ENCODE data around the gene LPAR1. TPM values are rescaled to one million over a fixed set of nuclear protein-coding genes. Genes with fewer than 3 reads are reported as not detected.

Gene LPAR1
- under 1 TPM; 0.13 to 0.22 (median 0.15) TPM for total RNA-seq

GRCh38 chr9:111038331-111039230, at the start of gene LPAR1:
LPAR1 (minus strand) TSS chr9:111038470; CDS start chr9:110972117, 66,353 bp downstream.
- Mint-ChIP-seq H3K36me3 (ENCODE audit: insufficient read depth) (no peaks in the 10 kb centered on the region), H3K4me3 (peak within 1 kb of the TSS; percentile 56), H3K4me1 (ENCODE audit: low read depth) (peaks cover 10% of the 10 kb centered on the region), H3K9me3 (no peaks in the 10 kb centered on the region), H3K27me3 (ENCODE audit: low read depth) (peaks cover 41% of the 10 kb centered on the region)
- DNase-seq (no peak), ATAC-seq (peak in 1 of 2 donors; percentile 37)

DNA sequence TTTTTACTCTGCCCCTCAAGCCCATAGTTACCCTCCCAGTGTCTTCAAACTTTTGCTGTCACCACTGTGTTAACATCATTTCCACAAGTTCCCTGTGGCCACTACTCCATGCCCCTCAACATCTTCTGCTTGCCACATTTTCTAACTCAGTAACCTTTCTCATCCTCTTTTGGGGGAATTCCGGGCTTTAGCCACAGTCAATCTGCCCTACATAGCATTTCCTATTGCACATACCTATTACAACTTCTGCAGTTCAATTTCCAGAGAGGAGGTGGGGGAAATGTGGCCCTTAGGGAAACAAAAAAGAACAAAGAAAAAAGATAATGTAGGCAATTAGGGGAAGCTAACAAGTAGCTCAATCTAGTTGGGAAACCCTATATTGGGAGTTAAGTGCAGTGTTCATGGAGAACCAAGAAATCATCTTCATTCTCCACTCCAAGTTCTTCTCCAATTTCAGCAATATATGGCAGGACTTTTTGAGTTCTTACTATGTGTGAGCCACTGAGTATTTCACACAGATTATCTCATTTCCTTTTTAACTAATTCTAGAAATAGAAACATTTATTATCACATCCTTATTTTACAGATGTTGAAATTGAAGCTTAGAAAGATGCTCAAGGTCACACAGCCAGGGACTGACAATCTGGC, 40.2 kb upstream of the LPAR1 start:
- H3K4me3 Mint-ChIP-seq: no peak overlapping the region
- no peak for ATAC-seq
- H3K27me3 Mint-ChIP-seq (ENCODE audit: low read depth): peaks cover 2% of the 10 kb centered on the region
- H3K9me3 Mint-ChIP-seq: no peaks in the 10 kb centered on the region
- DNase-seq: no peak
- no peaks in the 10 kb centered on the region for H3K36me3 Mint-ChIP-seq (ENCODE audit: insufficient read depth)
- no peaks in the 10 kb centered on the region for H3K4me1 Mint-ChIP-seq (ENCODE audit: low read depth)

DNA sequence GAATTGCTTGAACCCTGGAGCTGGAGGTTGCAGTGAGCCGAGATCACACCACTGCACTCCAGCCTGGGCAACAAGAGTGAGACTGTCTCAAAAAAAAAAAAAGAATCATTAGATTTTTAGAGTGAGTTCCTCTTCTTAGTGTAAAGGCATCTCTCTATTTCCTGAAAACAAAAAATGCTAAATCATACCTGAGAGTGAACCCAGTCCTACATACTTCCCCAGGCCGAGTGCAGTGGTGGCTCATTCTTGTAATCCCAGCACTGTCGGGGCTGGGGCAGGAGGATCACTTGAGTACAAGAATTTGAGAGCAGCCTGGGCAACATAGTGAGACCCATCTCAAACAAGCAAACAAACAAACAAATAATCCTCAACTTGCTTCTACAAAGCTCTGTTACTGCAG, 38.2 kb upstream of the LPAR1 start:
- Mint-ChIP-seq H3K27me3 (ENCODE audit: low read depth) (peaks cover 2% of the 10 kb centered on the region), H3K4me1 (ENCODE audit: low read depth) (no peaks in the 10 kb centered on the region), H3K4me3 (no peak overlapping the region), H3K36me3 (ENCODE audit: insufficient read depth) (no peaks in the 10 kb centered on the region), H3K9me3 (no peaks in the 10 kb centered on the region)
- DNase-seq (no peak), ATAC-seq (no peak)

DNA sequence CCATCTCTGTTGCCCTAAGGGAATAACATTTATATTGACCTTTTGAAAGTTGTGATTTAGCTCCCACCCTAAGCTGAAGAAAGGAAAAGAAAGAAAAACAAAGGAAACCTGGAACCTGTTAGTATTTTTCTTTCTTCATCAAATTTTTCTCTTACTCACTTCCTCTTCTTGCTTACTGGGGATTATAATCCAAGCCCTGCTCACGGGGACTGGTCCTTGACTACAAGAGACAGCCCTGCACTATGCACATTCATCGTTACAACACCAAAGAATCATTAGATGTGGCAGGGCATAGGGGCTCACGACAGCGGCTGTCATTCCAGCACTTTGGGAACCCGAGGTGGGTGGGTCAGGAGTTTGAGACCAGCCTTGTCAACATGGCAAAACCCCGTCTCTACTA, 37.8 kb upstream of the LPAR1 start:
- H3K36me3 Mint-ChIP-seq (ENCODE audit: insufficient read depth): no peaks in the 10 kb centered on the region
- H3K4me3 Mint-ChIP-seq: no peak overlapping the region
- DNase-seq (no peak), ATAC-seq (no peak)
- H3K4me1 Mint-ChIP-seq (ENCODE audit: low read depth): no peaks in the 10 kb centered on the region
- no peaks in the 10 kb centered on the region for H3K9me3 Mint-ChIP-seq
- H3K27me3 Mint-ChIP-seq (ENCODE audit: low read depth): peaks cover 2% of the 10 kb centered on the region

- no peak overlapping the region for H3K4me3 Mint-ChIP-seq
- no peaks in the 10 kb centered on the region for H3K9me3 Mint-ChIP-seq
- H3K27me3 Mint-ChIP-seq (ENCODE audit: low read depth): peaks cover 2% of the 10 kb centered on the region
- no peaks in the 10 kb centered on the region for H3K36me3 Mint-ChIP-seq (ENCODE audit: insufficient read depth)
- no peaks in the 10 kb centered on the region for H3K4me1 Mint-ChIP-seq (ENCODE audit: low read depth)
- ATAC-seq (no peak), DNase-seq (no peak)
Measured at GRCh38 chr9:111074395-111074794, 36.1 kb upstream of the LPAR1 start.

DNA sequence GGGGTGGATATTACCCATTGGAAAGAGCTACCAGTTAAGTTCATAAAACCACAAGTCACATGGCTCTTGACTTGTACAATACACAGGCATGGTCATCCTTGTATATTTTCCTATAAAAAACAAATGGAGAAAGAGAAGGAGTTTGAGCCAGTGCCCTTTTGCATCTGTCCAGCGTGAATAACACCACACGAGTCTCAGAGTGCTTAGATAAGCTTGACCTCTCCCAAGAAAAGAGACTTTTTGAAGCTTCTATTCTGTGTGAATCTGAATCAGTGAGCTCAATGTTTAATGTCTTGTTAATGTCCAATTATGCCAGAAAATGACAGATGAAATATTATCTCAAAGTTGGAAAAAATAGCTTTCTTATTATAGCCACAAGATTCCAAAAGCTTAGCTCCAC, 30.9 kb upstream of the LPAR1 start:
- Mint-ChIP-seq H3K4me3 (no peak overlapping the region), H3K4me1 (ENCODE audit: low read depth) (no peaks in the 10 kb centered on the region), H3K27me3 (ENCODE audit: low read depth) (no peaks in the 10 kb centered on the region), H3K36me3 (ENCODE audit: insufficient read depth) (no peaks in the 10 kb centered on the region), H3K9me3 (no peaks in the 10 kb centered on the region)
- no peak for ATAC-seq
- DNase-seq: no peak

- Mint-ChIP-seq H3K4me1 (ENCODE audit: low read depth) (no peaks in the 10 kb centered on the region), H3K36me3 (ENCODE audit: insufficient read depth) (no peaks in the 10 kb centered on the region), H3K9me3 (no peaks in the 10 kb centered on the region), H3K27me3 (ENCODE audit: low read depth) (no peaks in the 10 kb centered on the region), H3K4me3 (no peak overlapping the region)
- ATAC-seq (no peak), DNase-seq (no peak)
Measured at GRCh38 chr9:111068771-111069170, 30.5 kb upstream of the LPAR1 start.

GRCh38 chr9:111068383-111068730, 30.1 kb upstream of the LPAR1 start:
- Mint-ChIP-seq H3K36me3 (ENCODE audit: insufficient read depth) (no peaks in the 10 kb centered on the region), H3K4me1 (ENCODE audit: low read depth) (no peaks in the 10 kb centered on the region), H3K4me3 (no peak overlapping the region), H3K9me3 (no peaks in the 10 kb centered on the region), H3K27me3 (ENCODE audit: low read depth) (no peaks in the 10 kb centered on the region)
- ATAC-seq: no peak
- DNase-seq: no peak

DNA sequence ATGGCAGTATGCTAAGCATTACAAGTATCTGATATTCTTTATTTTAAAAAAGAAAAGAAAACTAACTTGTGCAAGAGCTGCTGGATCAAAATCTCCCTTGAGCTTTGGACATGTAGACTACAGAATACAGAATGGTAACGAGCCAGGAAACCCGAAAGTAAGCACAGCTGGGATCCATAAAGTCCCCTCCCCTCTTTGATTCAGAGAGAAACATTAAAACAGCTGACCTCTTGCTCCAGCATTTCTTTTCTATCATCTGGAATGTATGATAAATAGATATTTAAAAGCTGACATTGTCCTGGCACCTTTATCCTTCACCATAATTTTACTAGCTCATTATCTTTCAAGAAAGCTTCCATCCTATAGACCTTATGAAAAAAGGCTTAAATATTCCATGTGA, 28.2 kb upstream of the LPAR1 start:
- no peak overlapping the region for H3K4me3 Mint-ChIP-seq
- H3K36me3 Mint-ChIP-seq (ENCODE audit: insufficient read depth): no peaks in the 10 kb centered on the region
- ATAC-seq (no peak), DNase-seq (no peak)
- H3K4me1 Mint-ChIP-seq (ENCODE audit: low read depth): no peaks in the 10 kb centered on the region
- H3K9me3 Mint-ChIP-seq: no peaks in the 10 kb centered on the region
- H3K27me3 Mint-ChIP-seq (ENCODE audit: low read depth): no peaks in the 10 kb centered on the region

DNA sequence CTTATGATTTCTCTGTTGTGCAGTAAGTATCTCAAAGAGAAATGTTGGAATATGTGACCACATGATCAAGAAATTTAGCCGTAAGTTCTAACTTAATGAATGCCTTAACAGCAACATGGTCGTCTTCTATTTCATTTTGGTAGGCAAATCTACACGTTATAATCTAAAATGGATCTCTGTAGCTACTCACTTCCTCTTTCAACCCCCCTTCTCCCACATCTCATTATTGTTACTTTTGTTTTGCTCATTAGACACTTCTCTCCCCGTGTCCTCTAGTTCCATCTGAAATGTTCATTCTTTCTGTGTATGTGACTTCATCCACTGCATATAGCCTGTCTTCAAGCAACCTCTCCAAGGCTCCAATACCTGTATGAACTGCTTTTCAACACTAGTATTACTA, 27.1 kb upstream of the LPAR1 start:
- Mint-ChIP-seq H3K4me1 (ENCODE audit: low read depth) (no peaks in the 10 kb centered on the region), H3K36me3 (ENCODE audit: insufficient read depth) (no peaks in the 10 kb centered on the region), H3K9me3 (no peaks in the 10 kb centered on the region), H3K27me3 (ENCODE audit: low read depth) (no peaks in the 10 kb centered on the region), H3K4me3 (no peak overlapping the region)
- DNase-seq: no peak
- ATAC-seq: no peak

DNA sequence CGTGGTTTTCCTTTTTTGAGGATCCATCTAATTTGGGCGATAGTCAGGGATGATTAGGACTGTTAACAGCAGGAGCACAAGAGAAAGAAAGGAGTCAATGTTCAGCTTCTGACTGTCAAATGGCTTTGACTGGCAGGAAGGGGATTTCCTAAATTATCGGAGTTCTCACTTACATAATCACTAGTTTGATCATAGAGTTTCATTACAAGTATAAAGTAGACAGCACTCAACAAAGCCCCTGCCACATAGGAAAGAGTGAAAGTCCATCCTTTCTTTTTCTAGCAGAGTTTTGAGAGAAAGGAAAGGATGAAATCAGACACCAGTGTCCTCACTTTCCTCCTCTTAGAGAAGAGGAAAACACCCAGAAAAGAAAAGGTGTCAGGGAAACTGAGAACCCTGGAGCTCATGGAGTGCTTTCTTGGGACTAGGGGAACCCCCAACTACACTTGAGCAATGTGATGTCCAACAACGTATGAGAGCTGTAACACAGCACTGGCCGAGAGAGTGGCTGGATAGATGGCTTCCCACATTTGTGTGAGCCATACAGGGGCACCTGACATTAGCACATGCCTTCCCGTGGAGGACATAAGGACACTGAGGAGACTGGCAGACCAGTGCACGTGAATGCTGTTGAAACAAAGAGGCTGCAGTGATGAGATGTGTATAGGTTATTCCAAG, 26.0 kb upstream of the LPAR1 start:
- DNase-seq (no peak), ATAC-seq (no peak)
- Mint-ChIP-seq H3K4me1 (ENCODE audit: low read depth) (no peaks in the 10 kb centered on the region), H3K27me3 (ENCODE audit: low read depth) (no peaks in the 10 kb centered on the region), H3K4me3 (no peak overlapping the region), H3K9me3 (no peaks in the 10 kb centered on the region), H3K36me3 (ENCODE audit: insufficient read depth) (no peaks in the 10 kb centered on the region)

DNA sequence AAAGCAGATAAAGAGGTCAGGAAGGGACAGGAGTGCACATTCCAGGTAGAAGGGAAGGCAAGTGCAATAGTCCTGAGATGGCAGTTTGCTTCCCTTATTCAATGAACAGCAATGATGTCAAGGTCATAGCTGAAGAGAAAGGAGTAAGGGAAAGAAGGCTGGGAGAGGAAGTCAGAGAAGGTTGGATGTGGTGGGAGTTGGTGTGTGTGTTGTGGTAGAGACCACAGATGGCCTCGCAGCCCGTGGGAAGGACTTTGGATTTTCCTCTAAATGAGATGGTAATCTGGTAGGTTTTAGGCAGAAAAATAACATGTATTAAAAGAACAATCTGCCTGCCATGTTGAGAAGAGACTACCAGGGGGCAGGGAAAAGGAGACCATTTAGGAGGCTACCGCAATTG, 25.1 kb upstream of the LPAR1 start:
- Mint-ChIP-seq H3K36me3 (ENCODE audit: insufficient read depth) (no peaks in the 10 kb centered on the region), H3K4me3 (no peak overlapping the region), H3K27me3 (ENCODE audit: low read depth) (no peaks in the 10 kb centered on the region), H3K9me3 (no peaks in the 10 kb centered on the region), H3K4me1 (ENCODE audit: low read depth) (no peaks in the 10 kb centered on the region)
- ATAC-seq: no peak
- DNase-seq: no peak

- Mint-ChIP-seq H3K4me1 (ENCODE audit: low read depth) (no peaks in the 10 kb centered on the region), H3K4me3 (no peak overlapping the region), H3K36me3 (ENCODE audit: insufficient read depth) (no peaks in the 10 kb centered on the region), H3K9me3 (no peaks in the 10 kb centered on the region), H3K27me3 (ENCODE audit: low read depth) (no peaks in the 10 kb centered on the region)
- DNase-seq: no peak
- no peak for ATAC-seq
Measured at GRCh38 chr9:111058166-111058565, 19.9 kb upstream of the LPAR1 start.

- no peak for ATAC-seq
Measured at GRCh38 chr9:111056538-111056937, 18.3 kb upstream of the LPAR1 start.

GRCh38 chr9:111052791-111053190, 14.5 kb upstream of the LPAR1 start:
- no peaks in the 10 kb centered on the region for H3K4me1 Mint-ChIP-seq (ENCODE audit: low read depth)
- no peak for DNase-seq

More at GRCh38 chr9:111056538-111056937, 18.3 kb upstream of the LPAR1 start:
- Mint-ChIP-seq H3K4me1 (ENCODE audit: low read depth) (no peaks in the 10 kb centered on the region), H3K9me3 (no peaks in the 10 kb centered on the region), H3K36me3 (ENCODE audit: insufficient read depth) (no peaks in the 10 kb centered on the region), H3K27me3 (ENCODE audit: low read depth) (no peaks in the 10 kb centered on the region), H3K4me3 (no peak overlapping the region)
- no peak for DNase-seq

More at GRCh38 chr9:111052791-111053190, 14.5 kb upstream of the LPAR1 start:
- no peaks in the 10 kb centered on the region for H3K27me3 Mint-ChIP-seq (ENCODE audit: low read depth)
- no peaks in the 10 kb centered on the region for H3K9me3 Mint-ChIP-seq
- no peak for ATAC-seq
- no peak overlapping the region for H3K4me3 Mint-ChIP-seq
- no peaks in the 10 kb centered on the region for H3K36me3 Mint-ChIP-seq (ENCODE audit: insufficient read depth)

All from activated T-cell treated with anti-CD3 and anti-CD28 coated beads, Interleukin-2, amount 50 U/mL, for 4 hours (primary cell).